ENCODE measurements around the gene TRRAP. TPM values are rescaled to one million over a fixed set of nuclear protein-coding genes. Genes with fewer than 3 reads are reported as not detected.

Gene TRRAP
- polyA plus RNA-seq, 2 donors, result 5.8 to 7.6 TPM

DNA sequence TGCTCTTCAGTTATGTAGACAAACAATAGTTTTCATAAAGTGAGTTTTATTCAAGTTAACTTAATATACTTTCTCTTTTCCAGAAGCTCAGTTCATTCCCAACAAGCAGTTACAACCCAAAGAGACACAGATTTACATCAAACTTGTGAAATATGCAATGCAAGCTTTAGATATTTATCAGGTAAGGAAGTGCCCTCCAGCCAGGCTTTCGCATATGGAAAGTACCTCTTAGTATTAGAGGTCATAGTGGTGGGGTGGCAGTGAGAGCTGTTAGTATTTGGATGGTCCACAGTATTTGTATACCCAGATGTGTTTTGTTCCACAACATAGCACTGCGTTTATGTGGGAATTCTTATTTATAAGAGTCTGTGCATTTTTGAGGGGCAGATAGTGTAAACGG lies 32.1 kb downstream of the TRRAP start:
- 92 to 93% methylated on average over 3 of the region's 3 CpGs for WGBS, 2 donors
- peaks cover 18 to 26% of the 10 kb centered on the region in 2 donors for H3K36me3 ChIP-seq (ENCODE audit: control insufficient read depth in 2 of 2, insufficient read depth in 2 of 2, low read length in 1 of 2)

DNA sequence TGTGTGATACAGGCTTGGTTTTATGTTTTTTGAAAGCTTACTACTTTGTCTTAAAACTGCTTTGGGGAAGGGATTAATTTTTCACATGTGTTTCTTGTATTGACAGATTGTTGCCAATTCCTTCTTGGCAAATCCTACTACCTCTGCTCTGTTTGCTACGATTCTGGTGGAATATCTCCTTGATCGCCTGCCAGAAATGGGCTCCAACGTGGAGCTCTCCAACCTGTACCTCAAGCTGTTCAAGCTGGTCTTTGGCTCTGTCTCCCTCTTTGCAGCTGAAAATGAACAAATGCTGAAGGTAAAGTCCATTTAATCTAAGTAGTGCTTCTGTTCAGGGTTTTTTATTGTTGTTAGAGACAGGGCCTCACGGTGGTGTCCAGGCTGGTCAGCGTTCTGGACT lies 33.6 kb downstream of the TRRAP start:
- Histone ChIP-seq H3K4me1 (ENCODE audit: control insufficient read depth in 2 of 2, insufficient read depth in 2 of 2, low read length in 1 of 2) (no peaks in the 10 kb centered on the region), H3K36me3 (ENCODE audit: control insufficient read depth in 2 of 2, insufficient read depth in 2 of 2, low read length in 1 of 2) (peaks cover 29 to 38% of the 10 kb centered on the region in 2 donors), H3K9me3 (ENCODE audit: control insufficient read depth in 2 of 2, insufficient read depth in 1 of 2, low read depth in 1 of 2, low read length in 1 of 2) (no peaks in the 10 kb centered on the region), H3K4me3 (ENCODE audit: low read depth in 1 of 2, low read length in 2 of 2) (no peak overlapping the region), H3K27ac (ENCODE audit: low read depth in 2 of 2, low read length in 1 of 2) (no peak overlapping the region), H3K27me3 (ENCODE audit: control insufficient read depth in 1 of 2, insufficient read depth in 2 of 2, low read length in 2 of 2) (no peaks in the 10 kb centered on the region)
- 54 to 72% methylated on average over 5 of the region's 5 CpGs for WGBS, 2 donors

More for the DNA sequence above, 32.1 kb downstream of the TRRAP start:
- Histone ChIP-seq H3K27me3 (ENCODE audit: control insufficient read depth in 1 of 2, insufficient read depth in 2 of 2, low read length in 2 of 2) (no peaks in the 10 kb centered on the region), H3K4me1 (ENCODE audit: control insufficient read depth in 2 of 2, insufficient read depth in 2 of 2, low read length in 1 of 2) (no peaks in the 10 kb centered on the region), H3K27ac (ENCODE audit: low read depth in 2 of 2, low read length in 1 of 2) (no peak overlapping the region), H3K9me3 (ENCODE audit: control insufficient read depth in 2 of 2, insufficient read depth in 1 of 2, low read depth in 1 of 2, low read length in 1 of 2) (no peaks in the 10 kb centered on the region), H3K4me3 (ENCODE audit: low read depth in 1 of 2, low read length in 2 of 2) (no peak overlapping the region)

GRCh38 chr7:98913026-98913425 lies 34.7 kb downstream of the TRRAP start:
- no peaks in the 10 kb centered on the region for H3K27me3 ChIP-seq (ENCODE audit: control insufficient read depth in 1 of 2, insufficient read depth in 2 of 2, low read length in 2 of 2)
- peaks cover 31 to 41% of the 10 kb centered on the region in 2 donors for H3K36me3 ChIP-seq (ENCODE audit: control insufficient read depth in 2 of 2, insufficient read depth in 2 of 2, low read length in 1 of 2)
- H3K4me1 ChIP-seq (ENCODE audit: control insufficient read depth in 2 of 2, insufficient read depth in 2 of 2, low read length in 1 of 2), result no peaks in the 10 kb centered on the region
- H3K4me3 ChIP-seq (ENCODE audit: low read depth in 1 of 2, low read length in 2 of 2), result no peak overlapping the region
- no peak overlapping the region for H3K27ac ChIP-seq (ENCODE audit: low read depth in 2 of 2, low read length in 1 of 2)
- 88 to 93% methylated on average over 8 of the region's 8 CpGs for WGBS, 2 donors
- no peaks in the 10 kb centered on the region for H3K9me3 ChIP-seq (ENCODE audit: control insufficient read depth in 2 of 2, insufficient read depth in 1 of 2, low read depth in 1 of 2, low read length in 1 of 2)

DNA sequence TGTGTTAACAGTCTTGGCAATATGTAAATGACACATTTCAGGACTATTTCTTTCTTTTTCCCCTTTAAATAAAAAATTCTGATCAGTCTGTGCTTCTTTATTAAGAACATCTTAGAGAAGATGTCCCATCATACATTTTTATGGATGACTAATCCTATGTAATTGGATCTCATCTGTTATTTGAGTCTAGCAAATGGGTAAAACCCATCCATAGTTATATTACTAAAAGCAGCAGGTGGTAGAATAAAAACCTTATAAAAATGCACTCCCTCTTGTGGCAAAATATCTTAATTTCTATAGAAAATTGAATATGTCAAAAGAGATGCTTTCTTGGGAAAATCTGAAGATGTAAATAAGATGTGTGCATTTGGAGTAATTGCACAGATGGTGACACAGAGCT lies 35.3 kb downstream of the TRRAP start:
- H3K4me1 ChIP-seq (ENCODE audit: control insufficient read depth in 2 of 2, insufficient read depth in 2 of 2, low read length in 1 of 2), result no peaks in the 10 kb centered on the region
- H3K4me3 ChIP-seq (ENCODE audit: low read depth in 1 of 2, low read length in 2 of 2), result no peak overlapping the region
- H3K36me3 ChIP-seq (ENCODE audit: control insufficient read depth in 2 of 2, insufficient read depth in 2 of 2, low read length in 1 of 2), result peaks cover 31 to 40% of the 10 kb centered on the region in 2 donors

DNA sequence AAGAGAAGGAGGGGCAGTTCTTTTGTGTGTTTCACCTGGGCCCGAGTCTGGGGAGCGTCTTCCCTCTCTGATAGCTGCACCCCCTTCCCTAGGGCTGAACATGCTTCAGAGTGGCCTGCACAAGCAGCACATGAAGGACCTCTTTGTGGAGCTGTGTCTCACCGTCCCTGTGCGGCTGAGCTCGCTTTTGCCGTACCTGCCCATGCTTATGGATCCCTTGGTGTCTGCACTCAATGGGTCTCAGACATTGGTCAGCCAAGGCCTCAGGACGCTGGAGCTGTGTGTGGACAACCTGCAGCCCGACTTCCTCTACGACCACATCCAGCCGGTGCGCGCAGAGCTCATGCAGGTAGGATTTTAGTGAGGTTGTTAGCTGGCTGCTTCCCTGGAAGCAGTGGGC lies 39.0 kb downstream of the TRRAP start:
- no peaks in the 10 kb centered on the region for H3K27me3 ChIP-seq (ENCODE audit: control insufficient read depth in 1 of 2, insufficient read depth in 2 of 2, low read length in 2 of 2)
- no peaks in the 10 kb centered on the region for H3K4me1 ChIP-seq (ENCODE audit: control insufficient read depth in 2 of 2, insufficient read depth in 2 of 2, low read length in 1 of 2)
- no peak overlapping the region for H3K27ac ChIP-seq (ENCODE audit: low read depth in 2 of 2, low read length in 1 of 2)
- 94 to 96% methylated on average over 12 of the region's 12 CpGs for WGBS, 2 donors
- H3K4me3 ChIP-seq (ENCODE audit: low read depth in 1 of 2, low read length in 2 of 2), result no peak overlapping the region
- peaks cover 32 to 46% of the 10 kb centered on the region in 2 donors for H3K36me3 ChIP-seq (ENCODE audit: control insufficient read depth in 2 of 2, insufficient read depth in 2 of 2, low read length in 1 of 2)
- peaks cover 0 to 2% of the 10 kb centered on the region in 2 donors for H3K9me3 ChIP-seq (ENCODE audit: control insufficient read depth in 2 of 2, insufficient read depth in 1 of 2, low read depth in 1 of 2, low read length in 1 of 2)

More for the DNA sequence above, 35.3 kb downstream of the TRRAP start:
- Histone ChIP-seq H3K27me3 (ENCODE audit: control insufficient read depth in 1 of 2, insufficient read depth in 2 of 2, low read length in 2 of 2) (no peaks in the 10 kb centered on the region), H3K27ac (ENCODE audit: low read depth in 2 of 2, low read length in 1 of 2) (no peak overlapping the region), H3K9me3 (ENCODE audit: control insufficient read depth in 2 of 2, insufficient read depth in 1 of 2, low read depth in 1 of 2, low read length in 1 of 2) (no peaks in the 10 kb centered on the region)

DNA sequence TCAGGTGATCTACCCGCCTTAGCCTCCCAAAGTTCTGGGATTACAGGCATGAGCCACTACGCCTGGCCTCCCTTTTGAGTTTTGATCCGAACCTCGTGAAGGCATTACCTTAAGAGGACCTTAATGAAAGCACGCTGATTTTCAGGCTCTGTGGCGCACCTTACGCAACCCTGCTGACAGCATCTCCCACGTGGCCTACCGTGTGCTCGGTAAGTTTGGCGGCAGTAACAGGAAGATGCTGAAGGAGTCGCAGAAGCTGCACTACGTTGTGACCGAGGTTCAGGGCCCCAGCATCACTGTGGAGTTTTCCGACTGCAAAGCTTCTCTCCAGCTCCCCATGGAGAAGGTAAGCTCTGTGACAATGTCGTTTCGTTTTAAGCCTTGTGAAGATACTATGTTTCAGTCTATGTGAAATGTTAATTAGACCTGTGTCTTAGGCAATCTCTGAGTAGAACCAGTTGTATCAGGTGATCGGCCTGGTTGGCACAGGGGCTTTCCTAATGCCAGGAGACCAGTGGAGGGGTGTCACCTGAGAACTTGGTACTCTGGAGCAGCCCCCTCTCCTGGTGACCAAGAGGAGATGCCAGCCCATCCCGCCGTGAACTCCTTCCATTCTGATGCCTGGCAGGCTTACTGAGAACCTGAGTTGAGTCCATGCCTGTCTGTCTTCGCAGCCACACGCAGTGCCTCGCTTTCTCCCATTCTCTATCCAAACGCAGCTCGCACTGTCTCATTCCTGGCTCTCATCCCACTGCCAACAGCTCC lies 43.5 kb downstream of the TRRAP start:
- Histone ChIP-seq H3K27me3 (ENCODE audit: control insufficient read depth in 1 of 2, insufficient read depth in 2 of 2, low read length in 2 of 2) (no peaks in the 10 kb centered on the region), H3K36me3 (ENCODE audit: control insufficient read depth in 2 of 2, insufficient read depth in 2 of 2, low read length in 1 of 2) (peaks cover 22 to 45% of the 10 kb centered on the region in 2 donors), H3K4me3 (ENCODE audit: low read depth in 1 of 2, low read length in 2 of 2) (no peak overlapping the region), H3K27ac (ENCODE audit: low read depth in 2 of 2, low read length in 1 of 2) (no peak overlapping the region), H3K4me1 (ENCODE audit: control insufficient read depth in 2 of 2, insufficient read depth in 2 of 2, low read length in 1 of 2) (no peaks in the 10 kb centered on the region), H3K9me3 (ENCODE audit: control insufficient read depth in 2 of 2, insufficient read depth in 1 of 2, low read depth in 1 of 2, low read length in 1 of 2) (peaks cover 0 to 3% of the 10 kb centered on the region in 2 donors)
- WGBS, 2 donors, result 88 to 92% methylated on average over 25 of the region's 25 CpGs

GRCh38 chr7:98922392-98923187 lies 44.3 kb downstream of the TRRAP start:
- Histone ChIP-seq H3K27me3 (ENCODE audit: control insufficient read depth in 1 of 2, insufficient read depth in 2 of 2, low read length in 2 of 2) (no peaks in the 10 kb centered on the region), H3K9me3 (ENCODE audit: control insufficient read depth in 2 of 2, insufficient read depth in 1 of 2, low read depth in 1 of 2, low read length in 1 of 2) (peaks cover 0 to 3% of the 10 kb centered on the region in 2 donors), H3K36me3 (ENCODE audit: control insufficient read depth in 2 of 2, insufficient read depth in 2 of 2, low read length in 1 of 2) (peaks cover 17 to 43% of the 10 kb centered on the region in 2 donors), H3K4me1 (ENCODE audit: control insufficient read depth in 2 of 2, insufficient read depth in 2 of 2, low read length in 1 of 2) (no peaks in the 10 kb centered on the region), H3K27ac (ENCODE audit: low read depth in 2 of 2, low read length in 1 of 2) (no peak overlapping the region), H3K4me3 (ENCODE audit: low read depth in 1 of 2, low read length in 2 of 2) (no peak overlapping the region)
- WGBS, 2 donors, result 74 to 77% methylated on average over 12 of the region's 12 CpGs

DNA sequence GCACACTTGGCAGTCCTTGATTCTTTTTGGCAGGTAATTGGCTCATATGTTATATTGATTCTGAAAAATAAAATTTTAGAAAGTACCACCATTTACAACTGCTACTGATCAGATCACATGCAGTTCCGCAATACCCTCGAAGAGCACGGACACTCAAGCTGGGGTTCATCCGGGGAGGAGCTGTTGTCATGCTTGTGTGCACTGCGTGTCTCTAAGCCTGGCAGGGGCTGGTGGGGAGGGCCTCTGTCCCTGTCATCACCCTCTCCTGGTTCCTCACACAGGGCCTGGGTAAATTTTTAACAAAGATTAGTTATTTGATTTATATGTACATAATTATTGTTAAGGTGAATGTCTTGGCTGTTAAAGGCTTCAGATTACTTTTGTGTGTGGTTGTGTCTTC lies 45.2 kb downstream of the TRRAP start:
- Histone ChIP-seq H3K4me3 (ENCODE audit: low read depth in 1 of 2, low read length in 2 of 2) (no peak overlapping the region), H3K27me3 (ENCODE audit: control insufficient read depth in 1 of 2, insufficient read depth in 2 of 2, low read length in 2 of 2) (no peaks in the 10 kb centered on the region), H3K4me1 (ENCODE audit: control insufficient read depth in 2 of 2, insufficient read depth in 2 of 2, low read length in 1 of 2) (no peaks in the 10 kb centered on the region), H3K9me3 (ENCODE audit: control insufficient read depth in 2 of 2, insufficient read depth in 1 of 2, low read depth in 1 of 2, low read length in 1 of 2) (peaks cover 0 to 3% of the 10 kb centered on the region in 2 donors), H3K36me3 (ENCODE audit: control insufficient read depth in 2 of 2, insufficient read depth in 2 of 2, low read length in 1 of 2) (peaks cover 17 to 41% of the 10 kb centered on the region in 2 donors), H3K27ac (ENCODE audit: low read depth in 2 of 2, low read length in 1 of 2) (no peak overlapping the region)
- 97 to 99% methylated on average over 5 of the region's 5 CpGs for WGBS, 2 donors

GRCh38 chr7:98927125-98927524 lies 48.8 kb downstream of the TRRAP start:
- no peak overlapping the region for H3K4me3 ChIP-seq (ENCODE audit: low read depth in 1 of 2, low read length in 2 of 2)
- 96 to 97% methylated on average over 15 of the region's 15 CpGs for WGBS, 2 donors
- H3K9me3 ChIP-seq (ENCODE audit: control insufficient read depth in 2 of 2, insufficient read depth in 1 of 2, low read depth in 1 of 2, low read length in 1 of 2), result peaks cover 0 to 3% of the 10 kb centered on the region in 2 donors
- no peaks in the 10 kb centered on the region for H3K27me3 ChIP-seq (ENCODE audit: control insufficient read depth in 1 of 2, insufficient read depth in 2 of 2, low read length in 2 of 2)
- peaks cover 0 to 3% of the 10 kb centered on the region in 2 donors for H3K4me1 ChIP-seq (ENCODE audit: control insufficient read depth in 2 of 2, insufficient read depth in 2 of 2, low read length in 1 of 2)
- H3K27ac ChIP-seq (ENCODE audit: low read depth in 2 of 2, low read length in 1 of 2), result no peak overlapping the region
- peaks cover 18 to 37% of the 10 kb centered on the region in 2 donors for H3K36me3 ChIP-seq (ENCODE audit: control insufficient read depth in 2 of 2, insufficient read depth in 2 of 2, low read length in 1 of 2)
